GM12878 (cell line): Measurements from ENCODE around the gene PRKN. TPM values are rescaled to one million over a fixed set of nuclear protein-coding genes. Genes with fewer than 3 reads are reported as not detected.

Source experiments
- ATAC-seq: fragments of 200-7000 bp; cut with Tn5 transposase; 3 replicates; pipeline ENCODE4 v1.9.1; 2020; ENCODE audit warnings: mild to moderate bottlenecking, moderate library complexity
- BruUV-seq: library from RNA; stranded (reverse); fragments of 400-500 nt; replicated peaks from 2 replicates; lab custom pipeline; 2021; lab: Mats Ljungman, UMichigan
- CTCF ChIA-PET: fragments of 300-600 bp; sonication (Branson Sonifier 250); formaldehyde crosslinking; extraction: SDS; loops from one replicate; lab custom pipeline; 2021; ENCODE audit warnings: inconsistent platforms; lab: Yijun Ruan, JAX
- POLR2A ChIA-PET: fragments of 350-600 bp; formaldehyde crosslinking; extraction: SDS; loops from one replicate; lab custom pipeline; 2021; ENCODE audit warnings: inconsistent platforms; lab: Charles Lee
- RAD21 ChIA-PET: fragments of 300-600 bp; sonication (Branson Sonifier 250); formaldehyde crosslinking; loops from one replicate; lab custom pipeline; 2023; ENCODE audit warnings: antibody characterized with exemption; ENCODE audit not compliant: unreplicated experiment; lab: Charles Lee
- SMC1A ChIA-PET: fragments of 300-600 bp; sonication (Branson Sonifier 250); formaldehyde crosslinking; loops from one replicate; lab custom pipeline; 2023; ENCODE audit not compliant: unreplicated experiment, uncharacterized antibody; lab: Charles Lee
- DNase-seq: peaks from one replicate; pipeline ENCODE4 v3.0.0-alpha.2; 2011; ENCODE audit warnings: low read depth, low spot score
- FAIRE-seq: peaks from 3 replicates; lab custom pipeline; 2011; peaks lifted over from hg19 to GRCh38; lab: Jason Lieb, UNC
- H2AFZ ChIP-seq: 2 replicates; pipeline ENCODE4 v1.6.0; 2011; ENCODE audit warnings: low read depth, low read length, control low read depth; ENCODE audit not compliant: control insufficient read depth
- H3K27ac ChIP-seq: 2 replicates; pipeline ENCODE4 v1.5.1; 2011; ENCODE audit warnings: control low read depth; ENCODE audit not compliant: control insufficient read depth, insufficient read depth
- H3K27me3 ChIP-seq, 2 experiments: replicated peaks in 1 of 2; 2 replicates each; pipeline versions ENCODE4 v1.6.0 to v1.6.1; 2011; ENCODE audit warnings: low read length in 1 of 2; ENCODE audit not compliant: control insufficient read depth in 2 of 2, insufficient read depth in 2 of 2
- H3K36me3 ChIP-seq, 2 experiments: 2 replicates each; pipeline ENCODE4 v1.5.1; 2011; ENCODE audit warnings: low read length in 1 of 2; ENCODE audit not compliant: control insufficient read depth in 2 of 2, insufficient read depth in 2 of 2
- H3K4me1 ChIP-seq: 2 replicates; pipeline ENCODE4 v1.6.1; 2011; ENCODE audit warnings: mild to moderate bottlenecking, low read length, moderate library complexity, mixed read lengths; ENCODE audit not compliant: control insufficient read depth, insufficient read depth
- H3K4me2 ChIP-seq: 2 replicates; pipeline ENCODE4 v1.6.0; 2011; ENCODE audit warnings: control low read depth; ENCODE audit not compliant: control insufficient read depth, insufficient read depth
- H3K4me3 ChIP-seq: fragments of 200-600 bp; sonication (generic); 2 replicates; pipeline ENCODE4 v1.5.1; 2016
- H3K79me2 ChIP-seq: 2 replicates; pipeline ENCODE4 v1.6.0; 2011; ENCODE audit warnings: low read length; ENCODE audit not compliant: control insufficient read depth, insufficient read depth
- H3K9ac ChIP-seq: 2 replicates; pipeline ENCODE4 v1.8.0; 2011; ENCODE audit warnings: low read length, control low read depth, mixed read lengths; ENCODE audit not compliant: control insufficient read depth, insufficient read depth
- H3K9me3 ChIP-seq: replicated peaks from 3 replicates; pipeline ENCODE4 v1.5.1; 2011; ENCODE audit warnings: mild to moderate bottlenecking, low read length; ENCODE audit not compliant: control insufficient read depth, insufficient read depth
- H4K20me1 ChIP-seq: 2 replicates; pipeline ENCODE4 v1.6.0; 2011; ENCODE audit not compliant: control insufficient read depth, insufficient read depth
- CREM ChIP-seq: IDR thresholded peaks from 2 replicates; pipeline ENCODE4 v1.6.1; 2014; ENCODE audit warnings: antibody characterized with exemption, low read depth
- EZH2 ChIP-seq: IDR thresholded peaks from 2 replicates; pipeline ENCODE4 v1.6.1; 2012; ENCODE audit warnings: low read depth, mild to moderate bottlenecking, control low read depth, inconsistent platforms, low read length, borderline replicate concordance; ENCODE audit not compliant: control insufficient read depth
- MYC ChIP-seq: IDR thresholded peaks from 2 replicates; pipeline ENCODE4 v1.6.1; 2011; ENCODE audit warnings: mild to moderate bottlenecking, low read length, moderate library complexity, inconsistent platforms; ENCODE audit not compliant: insufficient read depth, insufficient replicate concordance, insufficient read length, severe bottlenecking
- PAX8 ChIP-seq: fragments of 450-650 bp; IDR thresholded peaks from 2 replicates; pipeline ENCODE4 v1.6.1; 2017; ENCODE audit warnings: mild to moderate bottlenecking, moderate library complexity
- RELA ChIP-seq: fragments of 450-650 bp; IDR thresholded peaks from 2 replicates; pipeline ENCODE4 v1.8.0; 2014; ENCODE audit warnings: borderline replicate concordance; ENCODE audit not compliant: partially characterized antibody
- RUNX3 ChIP-seq: IDR thresholded peaks from 2 replicates; pipeline ENCODE4 v1.6.1; 2012; ENCODE audit warnings: low read length, inconsistent platforms
- ZNF622 ChIP-seq: fragments of 450-650 bp; IDR thresholded peaks from 2 replicates; pipeline ENCODE4 v1.6.1; 2017; ENCODE audit warnings: mild to moderate bottlenecking, inconsistent platforms
- WGBS: methylation state at CpG from one replicate; pipeline ENCODE4 v1.1.6; 2016; ENCODE audit warnings: low lambda C conversion rate; ENCODE audit not compliant: insufficient replicate concordance, insufficient coverage; ENCODE audit errors: missing lambda C conversion rate; 5-methylcytosine and 5-hydroxymethylcytosine counted together
- in situ Hi-C: fragments of 300-500 bp; cut with MboI; formaldehyde crosslinking; loops from 9 replicates; pipeline ENCODE4 v1.14.3; 2018; ENCODE audit warnings: mixed read lengths
- intact Hi-C: fragments of 100-400 bp; cut with micrococcal nuclease; formaldehyde crosslinking; loops from one replicate; pipeline ENCODE4 v1.14.2; 2022; ENCODE audit not compliant: unreplicated experiment
- polyA plus RNA-seq, 11 experiments: library from polyadenylated mRNA; depleted of rRNA in 4 of 11; unstranded in 6 of 11; stranded (reverse) in 5 of 11; fragments of >200 nt; fragmentation: Nextera tagmentation in 4 of 11; fragmentation: Illumina TruSeq in 1 of 11; extraction: Ambion mirVana in 4 of 11; extraction: Trizol in 1 of 11; gene quantifications; 1 replicate in 1 of 11; 2 replicates in 10 of 11; pipeline versions ENCODE4 v1.2.1 to v1.2.3, GENCODE V29; 2011 to 2016; ENCODE audit warnings: inconsistent platforms in 2 of 11, missing spikeins in 2 of 11, low read depth in 1 of 11
- total RNA-seq, 4 experiments: library from RNA; depleted of rRNA in 3 of 4; stranded (reverse); fragments of >200 nt in 3 of 4; fragmentation: Illumina TruSeq in 1 of 4; extraction: Trizol in 1 of 4; gene quantifications; 2 replicates each; pipeline versions ENCODE4 v1.2.1 to v1.2.3, GENCODE V29; 2013 to 2021
- TF ChIP-seq, protein P1 (sequence below): fragments of 450-650 bp; IDR thresholded peaks from 2 replicates; pipeline ENCODE4 v1.6.1; 2018; ENCODE audit warnings: borderline replicate concordance, mild to moderate bottlenecking; ENCODE audit not compliant: partially characterized antibody

PRKN gene
- total and polyA plus RNA-seq, 10 of the 15 experiments (the other 5 are each of a cell fraction or from before 2014, with no cell fraction given): 0.06 to 0.09 TPM; not detected in 8

DNA sequence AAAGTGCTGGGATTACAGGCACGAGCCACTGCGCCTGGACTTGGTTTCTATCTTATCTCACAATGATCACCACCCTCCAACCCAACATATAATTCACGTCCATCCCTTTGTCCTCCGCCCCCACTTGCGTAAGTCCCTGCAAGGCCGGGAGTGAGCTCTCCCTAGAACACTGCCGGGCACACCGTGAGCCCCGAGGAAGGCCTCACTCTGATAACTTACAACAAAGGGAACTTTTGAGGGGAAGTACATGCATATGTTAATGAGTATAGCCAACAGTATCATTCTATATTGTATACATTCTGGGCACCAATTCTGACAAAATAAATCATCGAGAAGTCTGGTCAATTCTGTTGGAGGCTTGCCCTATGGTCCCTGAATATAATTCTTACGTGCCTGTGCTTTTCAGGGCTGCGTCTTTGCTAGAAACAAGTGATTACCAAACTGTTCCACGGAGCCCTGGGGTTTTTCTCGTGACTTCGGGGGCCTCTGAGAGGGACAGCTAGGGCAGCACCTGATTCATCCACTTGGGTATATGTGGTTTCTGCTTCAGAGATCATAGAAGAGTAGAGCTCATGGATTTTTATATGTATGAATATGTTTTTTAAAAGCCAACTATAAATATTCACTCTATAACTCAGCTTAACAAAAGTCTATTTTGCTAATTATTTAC lies 983.9 kb downstream of the PRKN start (continued):
- TF ChIP-seq ZNF622: no peak

DNA sequence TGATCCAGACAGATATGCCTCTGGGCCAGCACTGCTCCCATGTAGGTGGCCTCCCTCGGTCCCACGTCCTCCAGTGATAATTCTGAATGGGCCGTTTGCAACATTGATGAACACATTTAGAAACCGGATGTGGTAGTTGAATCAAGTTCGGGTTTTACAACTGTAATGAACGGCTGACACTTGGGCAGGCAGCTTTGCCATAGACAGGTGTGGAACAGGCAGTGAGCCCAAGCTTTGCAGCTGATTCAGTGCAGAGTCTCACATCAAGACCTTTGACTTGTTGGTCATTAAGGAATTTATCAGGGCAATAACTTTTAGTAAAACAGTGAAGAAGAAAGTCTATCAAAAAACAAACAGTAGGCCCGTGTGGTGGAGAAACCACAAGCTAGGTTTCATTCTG lies 987.1 kb downstream of the PRKN start:
- DNase-seq (no peak), ATAC-seq (peak; percentile 43), FAIRE-seq (no peak)
- H3K27ac ChIP-seq: no peak overlapping the region
- no peaks in the 10 kb centered on the region for H3K79me2 ChIP-seq
- no peak overlapping the region; the same call in 1 of the 2 replicates for H3K4me2 ChIP-seq
- in situ Hi-C loops: no loop called here
- BruUV-seq: no TSS peak
- no peaks in the 10 kb centered on the region for H4K20me1 ChIP-seq
- 8% methylated on average over 7 of the region's 7 CpGs for WGBS
- H3K4me3 ChIP-seq: no peak overlapping the region
- no peak for TF ChIP-seq RELA
- peak; percentile 50; the same call in 1 of the 2 replicates for TF ChIP-seq RUNX3
- no peak for TF ChIP-seq EZH2
- intact Hi-C loops: loop anchor here (10.0 kb wide), 1 partner anchor 184 kb away; no protein-coding TSS in a partner anchor
- RAD21 ChIA-PET: no interaction called here
- H3K27me3 ChIP-seq: no peaks in the 10 kb centered on the region
- H2AFZ ChIP-seq: no peak overlapping the region
- no peaks in the 10 kb centered on the region for H3K4me1 ChIP-seq
- SMC1A ChIA-PET: no interaction called here
- CTCF ChIA-PET: interaction anchor here (1.3 kb wide), 1 partner anchor 322 kb away, joined by 3 read pairs; no protein-coding TSS in a partner anchor
- H3K9ac ChIP-seq: no peak overlapping the region
- H3K9me3 ChIP-seq: no peaks in the 10 kb centered on the region
- H3K36me3 ChIP-seq: no peaks in the 10 kb centered on the region
- POLR2A ChIA-PET: no interaction called here

DNA sequence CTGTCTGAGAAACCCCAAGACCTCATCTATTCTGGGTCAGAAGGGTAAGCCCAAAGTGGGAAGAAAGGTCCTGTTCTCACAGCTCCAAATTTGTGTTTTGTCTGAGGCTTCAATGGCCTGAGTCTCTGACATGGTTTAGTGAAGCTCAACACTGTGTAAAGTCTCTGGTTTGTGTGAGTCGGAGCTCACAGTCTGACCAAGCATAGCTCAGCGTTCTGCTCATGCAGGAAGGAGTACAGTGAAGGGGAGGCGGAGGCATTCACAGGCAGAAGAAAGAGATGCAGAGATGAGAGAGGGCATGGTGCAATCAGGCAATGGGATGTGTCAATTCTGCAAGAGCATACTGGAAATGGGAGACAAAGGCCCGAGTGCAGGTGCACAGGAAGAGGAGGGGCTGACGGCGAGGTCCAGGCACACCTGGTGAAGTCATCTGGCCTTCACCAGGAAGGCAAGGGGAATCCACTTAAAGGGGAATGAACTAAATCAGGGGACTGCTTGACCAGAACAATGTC lies 990.7 kb downstream of the PRKN start:
- H3K4me2 ChIP-seq: no peak overlapping the region
- WGBS: 7% methylated on average over 6 of the region's 6 CpGs
- H3K27ac ChIP-seq: no peak overlapping the region
- ATAC-seq (no peak), DNase-seq (no peak), FAIRE-seq (no peak)
- no peak overlapping the region for H3K4me3 ChIP-seq
- no TSS peak for BruUV-seq
- ChIA-PET POLR2A (no interaction called here), SMC1A (no interaction called here), CTCF (no interaction called here), RAD21 (no interaction called here)
- no peak overlapping the region for H3K9ac ChIP-seq
- H3K4me1 ChIP-seq: no peaks in the 10 kb centered on the region
- no peaks in the 10 kb centered on the region for H3K27me3 ChIP-seq
- no peaks in the 10 kb centered on the region for H3K36me3 ChIP-seq
- no peaks in the 10 kb centered on the region for H4K20me1 ChIP-seq
- intact Hi-C loops: no loop called here
- TF ChIP-seq CREM (no peak), PAX8 (no peak), MYC (no peak)
- TF ChIP-seq, protein P1, sequence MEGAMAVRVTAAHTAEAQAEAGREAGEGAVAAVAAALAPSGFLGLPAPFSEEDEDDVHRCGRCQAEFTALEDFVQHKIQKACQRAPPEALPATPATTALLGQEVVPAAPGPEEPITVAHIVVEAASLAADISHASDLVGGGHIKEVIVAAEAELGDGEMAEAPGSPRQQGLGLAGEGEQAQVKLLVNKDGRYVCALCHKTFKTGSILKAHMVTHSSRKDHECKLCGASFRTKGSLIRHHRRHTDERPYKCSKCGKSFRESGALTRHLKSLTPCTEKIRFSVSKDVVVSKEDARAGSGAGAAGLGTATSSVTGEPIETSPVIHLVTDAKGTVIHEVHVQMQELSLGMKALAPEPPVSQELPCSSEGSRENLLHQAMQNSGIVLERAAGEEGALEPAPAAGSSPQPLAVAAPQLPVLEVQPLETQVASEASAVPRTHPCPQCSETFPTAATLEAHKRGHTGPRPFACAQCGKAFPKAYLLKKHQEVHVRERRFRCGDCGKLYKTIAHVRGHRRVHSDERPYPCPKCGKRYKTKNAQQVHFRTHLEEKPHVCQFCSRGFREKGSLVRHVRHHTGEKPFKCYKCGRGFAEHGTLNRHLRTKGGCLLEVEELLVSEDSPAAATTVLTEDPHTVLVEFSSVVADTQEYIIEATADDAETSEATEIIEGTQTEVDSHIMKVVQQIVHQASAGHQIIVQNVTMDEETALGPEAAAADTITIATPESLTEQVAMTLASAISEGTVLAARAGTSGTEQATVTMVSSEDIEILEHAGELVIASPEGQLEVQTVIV: no peak
- H2AFZ ChIP-seq: no peak overlapping the region
- no peaks in the 10 kb centered on the region for H3K9me3 ChIP-seq
- in situ Hi-C loops: no loop called here
- no peaks in the 10 kb centered on the region for H3K79me2 ChIP-seq
